Measurements from ENCODE around the gene CACNA2D3.

CACNA2D3 gene

DNA sequence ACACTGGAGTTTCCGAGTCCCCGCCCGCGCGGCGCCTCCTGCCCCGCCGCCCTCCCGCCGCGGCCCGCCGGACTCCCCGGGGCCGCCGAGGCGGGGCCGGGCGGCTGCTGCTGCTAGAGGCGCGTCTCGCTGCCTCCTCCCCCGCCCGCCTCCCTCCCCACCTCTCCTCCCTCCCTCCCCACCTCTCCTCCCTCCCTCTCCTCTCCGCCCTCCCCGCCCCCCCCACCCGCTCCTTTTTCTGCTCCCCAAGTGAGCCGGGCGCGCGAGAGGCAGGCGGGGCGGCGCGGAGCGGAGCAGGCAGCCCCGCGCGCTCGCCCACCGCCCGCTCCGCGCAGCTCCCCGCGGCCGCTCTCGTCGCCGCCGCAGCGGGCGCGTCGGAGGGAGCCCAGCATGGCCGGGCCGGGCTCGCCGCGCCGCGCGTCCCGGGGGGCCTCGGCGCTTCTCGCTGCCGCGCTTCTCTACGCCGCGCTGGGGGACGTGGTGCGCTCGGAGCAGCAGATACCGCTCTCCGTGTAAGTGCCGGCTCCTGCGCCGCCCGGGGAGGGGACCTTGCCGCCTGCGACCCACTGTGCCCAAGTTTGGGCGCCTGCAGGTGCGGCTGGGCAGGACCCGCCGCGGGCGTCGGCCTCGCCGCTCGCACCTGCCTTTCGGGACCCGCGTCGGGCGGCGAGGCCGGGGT is at the start of gene CACNA2D3:
CACNA2D3 (plus strand) TSS at position 229 of the 679 bp plus-strand sequence.
- ChIA-PET CTCF (no interaction called here), POLR2A (no interaction called here)
- TF ChIP-seq L3MBTL2 (conservative IDR thresholded peaks at IDR 0.05) (peak; percentile 66; the same call in 1 of the 2 replicates), ARNT (IDR thresholded peaks at IDR 0.05) (0 out of 2 replicates have a peak, but pooled peaks have one; percentile 14), TARDBP (IDR thresholded peaks at IDR 0.05) (no peak)
- DNase-seq (ENCODE audit: extremely low spot score): peak; percentile 72

DNA sequence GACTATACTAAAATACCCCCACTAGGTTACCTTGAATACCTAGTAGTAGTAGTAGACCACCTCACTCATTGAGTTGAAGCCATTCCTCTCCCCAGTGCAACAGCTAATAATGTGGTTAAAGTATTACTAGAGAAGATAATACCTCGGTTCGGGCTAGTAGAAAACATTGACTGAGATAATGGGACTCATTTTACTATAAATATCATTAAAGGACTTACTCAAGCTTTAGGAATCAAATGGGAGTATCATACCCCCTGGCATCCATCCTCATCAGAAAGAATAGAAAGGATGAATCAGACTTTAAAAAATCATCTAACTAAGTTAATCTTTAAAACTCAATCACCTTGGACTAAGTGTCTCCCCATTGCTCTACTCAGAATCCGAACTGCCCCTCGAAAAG is 49.0 kb upstream of the CACNA2D3 start:
- DNase-seq (ENCODE audit: extremely low spot score): no peak
- ChIA-PET CTCF (no interaction called here), POLR2A (no interaction called here)
- no peak for TF ChIP-seq L3MBTL2 (conservative IDR thresholded peaks at IDR 0.05)
- no peak for TF ChIP-seq FOXM1 (IDR thresholded peaks at IDR 0.05; ENCODE audit: borderline replicate concordance)

DNA sequence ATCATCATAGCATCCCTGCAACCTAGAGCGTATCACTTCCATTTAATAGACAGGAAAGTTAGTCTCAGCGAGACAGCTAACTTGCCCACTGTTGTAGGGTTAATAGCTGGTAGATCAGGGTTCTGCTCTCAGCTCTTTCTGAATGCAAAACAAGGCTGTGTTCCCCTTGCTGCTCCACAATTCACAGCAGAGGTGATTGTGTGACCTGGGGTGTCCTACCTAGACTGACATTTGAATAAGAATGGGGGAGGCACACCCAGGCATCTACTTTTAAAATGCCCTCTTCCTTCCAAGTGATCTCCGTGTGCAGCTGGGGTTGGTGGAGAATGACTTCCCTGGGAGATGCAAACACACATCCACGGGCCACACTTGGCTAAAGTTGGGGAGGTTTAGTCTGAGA is 43.0 kb upstream of the CACNA2D3 start:
- no peak for DNase-seq (ENCODE audit: extremely low spot score)
- ChIA-PET POLR2A (no interaction called here), CTCF (no interaction called here)
- TF ChIP-seq NFRKB (IDR thresholded peaks at IDR 0.05): no peak
- no peak for TF ChIP-seq LEF1 (IDR thresholded peaks at IDR 0.05; ENCODE audit: borderline replicate concordance)
- TF ChIP-seq FOXK2 (IDR thresholded peaks at IDR 0.05): no peak
- no peak for TF ChIP-seq SUZ12 (IDR thresholded peaks at IDR 0.05)
- TF ChIP-seq, protein P1, sequence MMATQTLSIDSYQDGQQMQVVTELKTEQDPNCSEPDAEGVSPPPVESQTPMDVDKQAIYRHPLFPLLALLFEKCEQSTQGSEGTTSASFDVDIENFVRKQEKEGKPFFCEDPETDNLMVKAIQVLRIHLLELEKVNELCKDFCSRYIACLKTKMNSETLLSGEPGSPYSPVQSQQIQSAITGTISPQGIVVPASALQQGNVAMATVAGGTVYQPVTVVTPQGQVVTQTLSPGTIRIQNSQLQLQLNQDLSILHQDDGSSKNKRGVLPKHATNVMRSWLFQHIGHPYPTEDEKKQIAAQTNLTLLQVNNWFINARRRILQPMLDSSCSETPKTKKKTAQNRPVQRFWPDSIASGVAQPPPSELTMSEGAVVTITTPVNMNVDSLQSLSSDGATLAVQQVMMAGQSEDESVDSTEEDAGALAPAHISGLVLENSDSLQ (IDR thresholded peaks at IDR 0.05): no peak
- no peak for TF ChIP-seq ZNF384 (IDR thresholded peaks at IDR 0.05)
- no peak for TF ChIP-seq FOXM1 (IDR thresholded peaks at IDR 0.05; ENCODE audit: borderline replicate concordance)
- TF ChIP-seq HDGF (IDR thresholded peaks at IDR 0.05; ENCODE audit: borderline replicate concordance): no peak
- TF ChIP-seq CTBP1 (IDR thresholded peaks at IDR 0.05; ENCODE audit: borderline replicate concordance): no peak
- no peak for TF ChIP-seq L3MBTL2 (conservative IDR thresholded peaks at IDR 0.05)
- no peak for TF ChIP-seq TARDBP (IDR thresholded peaks at IDR 0.05)
- no peak for TF ChIP-seq BHLHE40 (IDR thresholded peaks at IDR 0.05; ENCODE audit: borderline replicate concordance)
- TF ChIP-seq ARNT (IDR thresholded peaks at IDR 0.05): no peak
- no peak for TF ChIP-seq SP1 (IDR thresholded peaks at IDR 0.05)

DNA sequence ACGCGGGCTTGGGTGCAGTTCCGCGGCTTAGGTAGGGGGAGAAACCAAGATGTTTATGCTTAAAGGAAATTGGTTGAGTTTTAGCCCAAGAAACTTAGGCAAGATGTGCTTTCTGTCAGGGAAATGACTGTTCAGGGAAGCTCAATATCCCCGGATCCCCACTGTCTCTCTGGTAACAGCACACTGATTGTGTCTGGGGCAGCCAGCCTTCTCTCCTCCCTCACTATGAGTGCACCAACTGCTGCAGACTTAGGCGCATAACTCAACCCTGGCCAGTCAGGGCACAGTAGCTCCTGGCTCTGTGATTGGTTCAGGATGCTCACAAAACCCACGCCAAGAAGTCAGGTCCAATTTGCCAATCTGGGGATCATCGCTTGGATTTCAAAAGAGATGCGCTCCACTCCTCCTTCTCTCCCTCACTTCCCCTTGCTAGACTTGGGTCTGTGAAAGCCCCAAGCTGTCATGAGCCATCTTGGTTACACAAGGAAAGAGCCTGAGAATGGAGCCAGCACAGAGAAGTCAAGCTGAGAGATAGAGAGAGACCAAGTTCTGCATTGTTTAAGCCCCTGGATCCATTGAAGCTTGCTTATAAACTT is 42.5 kb upstream of the CACNA2D3 start:
- ChIA-PET POLR2A (no interaction called here), CTCF (no interaction called here)
- TF ChIP-seq BHLHE40 (IDR thresholded peaks at IDR 0.05; ENCODE audit: borderline replicate concordance) (no peak), SP1 (IDR thresholded peaks at IDR 0.05) (no peak), ZNF384 (IDR thresholded peaks at IDR 0.05) (no peak), ARNT (IDR thresholded peaks at IDR 0.05) (no peak), TARDBP (IDR thresholded peaks at IDR 0.05) (no peak), HDGF (IDR thresholded peaks at IDR 0.05; ENCODE audit: borderline replicate concordance) (no peak), L3MBTL2 (conservative IDR thresholded peaks at IDR 0.05) (no peak), FOXA1 (IDR thresholded peaks at IDR 0.05) (no peak), NFRKB (IDR thresholded peaks at IDR 0.05) (no peak), ELF4 (IDR thresholded peaks at IDR 0.05) (no peak), LEF1 (IDR thresholded peaks at IDR 0.05; ENCODE audit: borderline replicate concordance) (no peak), SUZ12 (IDR thresholded peaks at IDR 0.05) (no peak), CTBP1 (IDR thresholded peaks at IDR 0.05; ENCODE audit: borderline replicate concordance) (no peak), FOXK2 (IDR thresholded peaks at IDR 0.05) (no peak)
- TF ChIP-seq, protein P1 (IDR thresholded peaks at IDR 0.05): no peak
- DNase-seq (ENCODE audit: extremely low spot score): no peak

DNA sequence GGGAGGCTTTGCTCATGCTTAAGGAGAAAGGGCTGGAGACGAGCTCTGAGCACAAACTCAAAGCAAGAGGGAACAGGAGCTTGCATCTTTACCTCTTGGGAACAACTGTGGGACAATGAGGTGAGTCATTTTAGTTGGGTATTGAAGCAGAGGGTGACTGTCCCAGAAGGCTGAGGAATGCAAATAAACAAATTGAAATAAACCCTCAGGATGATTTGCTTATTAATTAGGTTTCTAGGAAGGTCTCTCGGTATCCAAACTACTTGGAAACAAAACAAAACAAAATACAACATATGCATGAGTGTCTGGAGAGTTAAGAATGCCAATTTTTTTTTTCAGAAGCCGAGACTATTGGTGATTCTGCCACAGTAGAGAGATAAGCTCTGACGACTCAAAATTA is 38.4 kb upstream of the CACNA2D3 start:
- CTCF ChIA-PET: no interaction called here
- no peak for DNase-seq (ENCODE audit: extremely low spot score)
- TF ChIP-seq SUZ12 (IDR thresholded peaks at IDR 0.05) (no peak), HDGF (IDR thresholded peaks at IDR 0.05; ENCODE audit: borderline replicate concordance) (no peak), ARNT (IDR thresholded peaks at IDR 0.05) (no peak), SP1 (IDR thresholded peaks at IDR 0.05) (no peak), NFRKB (IDR thresholded peaks at IDR 0.05) (no peak), TARDBP (IDR thresholded peaks at IDR 0.05) (no peak), ELF4 (IDR thresholded peaks at IDR 0.05) (no peak), FOXM1 (IDR thresholded peaks at IDR 0.05; ENCODE audit: borderline replicate concordance) (no peak), FOXA1 (IDR thresholded peaks at IDR 0.05) (no peak), CTBP1 (IDR thresholded peaks at IDR 0.05; ENCODE audit: borderline replicate concordance) (no peak), FOXK2 (IDR thresholded peaks at IDR 0.05) (no peak), L3MBTL2 (conservative IDR thresholded peaks at IDR 0.05) (no peak), LEF1 (IDR thresholded peaks at IDR 0.05; ENCODE audit: borderline replicate concordance) (no peak), BHLHE40 (IDR thresholded peaks at IDR 0.05; ENCODE audit: borderline replicate concordance) (no peak), ZNF384 (IDR thresholded peaks at IDR 0.05) (no peak)
- TF ChIP-seq, protein P1 (IDR thresholded peaks at IDR 0.05): no peak
- POLR2A ChIA-PET: no interaction called here

DNA sequence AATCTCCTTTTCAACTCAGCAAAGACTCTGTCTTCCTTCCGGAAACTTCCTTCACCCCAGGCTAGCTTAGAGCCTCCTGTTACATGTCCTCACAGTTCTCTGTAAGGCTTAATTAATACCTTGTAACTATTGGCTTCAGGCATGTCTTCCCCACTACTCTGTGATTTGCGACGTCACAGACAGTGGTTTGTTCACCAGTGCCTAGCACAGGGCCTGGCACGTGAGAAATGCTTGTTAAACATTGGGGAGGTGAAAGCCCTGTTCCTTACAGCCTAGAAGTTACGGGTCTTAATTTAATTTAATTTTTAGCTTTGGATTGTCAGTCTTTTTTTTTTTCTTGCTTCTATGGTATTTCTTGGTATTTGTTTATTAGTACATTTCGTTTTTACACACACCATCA is 36.4 kb upstream of the CACNA2D3 start:
- CTCF ChIA-PET: no interaction called here
- no peak for TF ChIP-seq FOXK2 (IDR thresholded peaks at IDR 0.05)
- TF ChIP-seq, protein P1 (IDR thresholded peaks at IDR 0.05): no peak
- TF ChIP-seq FOXA1 (IDR thresholded peaks at IDR 0.05): no peak
- TF ChIP-seq L3MBTL2 (conservative IDR thresholded peaks at IDR 0.05): no peak
- TF ChIP-seq BHLHE40 (IDR thresholded peaks at IDR 0.05; ENCODE audit: borderline replicate concordance): no peak
- TF ChIP-seq TARDBP (IDR thresholded peaks at IDR 0.05): no peak
- no peak for TF ChIP-seq HDGF (IDR thresholded peaks at IDR 0.05; ENCODE audit: borderline replicate concordance)
- POLR2A ChIA-PET: no interaction called here
- DNase-seq (ENCODE audit: extremely low spot score): no peak

Measured in HEK293T (cell line).